ENCODE results near the gene KIFC1.

Gene KIFC1

GRCh38 chr6:33424855-33425667 lies 33.4 kb downstream of the KIFC1 start:
- peak; percentile 78 for FAIRE-seq
- DNase-seq (ENCODE audit: insufficient read length, low spot score), result no peak

GRCh38 chr6:33425668-33426577 lies 34.3 kb downstream of the KIFC1 start:
- FAIRE-seq (peak; percentile 68), DNase-seq (ENCODE audit: insufficient read length, low spot score) (peak; percentile 84)

- FAIRE-seq (peak; percentile 39), DNase-seq (ENCODE audit: insufficient read length, low spot score) (no peak)
These were observed 35.2 kb downstream of the KIFC1 start for GRCh38 chr6:33426590-33427511.

GRCh38 chr6:33427585-33428223 lies 36.1 kb downstream of the KIFC1 start:
- FAIRE-seq, result no peak
- DNase-seq (ENCODE audit: insufficient read length, low spot score), result no peak

- peak; percentile 70 for FAIRE-seq
- peak; percentile 58 for DNase-seq (ENCODE audit: insufficient read length, low spot score)
These were observed 36.8 kb downstream of the KIFC1 start for GRCh38 chr6:33428224-33428965.

- DNase-seq (ENCODE audit: insufficient read length, low spot score) (no peak), FAIRE-seq (no peak)
These were observed 37.5 kb downstream of the KIFC1 start for GRCh38 chr6:33428966-33429749.

GRCh38 chr6:33429750-33430052 lies 38.1 kb downstream of the KIFC1 start:
- DNase-seq (ENCODE audit: insufficient read length, low spot score), result no peak
- no peak for FAIRE-seq

- no peak for FAIRE-seq
- no peak for DNase-seq (ENCODE audit: insufficient read length, low spot score)
These were observed 38.7 kb downstream of the KIFC1 start for GRCh38 chr6:33430334-33430733.

- DNase-seq (ENCODE audit: insufficient read length, low spot score) (peak; percentile 99), FAIRE-seq (peak; percentile 88)
These were observed 39.6 kb downstream of the KIFC1 start for GRCh38 chr6:33430991-33431879.

- FAIRE-seq, result no peak
- DNase-seq (ENCODE audit: insufficient read length, low spot score), result no peak
These were observed 40.4 kb downstream of the KIFC1 start for GRCh38 chr6:33431880-33432541.

- no peak for FAIRE-seq
- DNase-seq (ENCODE audit: insufficient read length, low spot score), result no peak
These were observed 40.9 kb downstream of the KIFC1 start for GRCh38 chr6:33432546-33432945.

- no peak for DNase-seq (ENCODE audit: insufficient read length, low spot score)
- FAIRE-seq, result no peak
These were observed 41.4 kb downstream of the KIFC1 start for GRCh38 chr6:33433001-33433543.

GRCh38 chr6:33433544-33434191 lies 42.0 kb downstream of the KIFC1 start:
- DNase-seq (ENCODE audit: insufficient read length, low spot score) (no peak), FAIRE-seq (no peak)

GRCh38 chr6:33434961-33435360 lies 43.3 kb downstream of the KIFC1 start:
- no peak for DNase-seq (ENCODE audit: insufficient read length, low spot score)
- no peak for FAIRE-seq

GRCh38 chr6:33437666-33438065 lies 46.0 kb downstream of the KIFC1 start:
- DNase-seq (ENCODE audit: insufficient read length, low spot score), result no peak
- FAIRE-seq, result no peak

GRCh38 chr6:33438978-33439594 lies 47.5 kb downstream of the KIFC1 start:
- DNase-seq (ENCODE audit: insufficient read length, low spot score) (no peak), FAIRE-seq (no peak)

Measured in GM19239 (cell line).